AML-193 (cell line): ENCODE measurements around the gene CDC42SE1.

ENCODE experiments used
- DNase-seq, 2 experiments: peaks; one replicate each; lab custom pipeline; 2025; lab: John Stamatoyannopoulos, UW

The CDC42SE1 gene

DNA sequence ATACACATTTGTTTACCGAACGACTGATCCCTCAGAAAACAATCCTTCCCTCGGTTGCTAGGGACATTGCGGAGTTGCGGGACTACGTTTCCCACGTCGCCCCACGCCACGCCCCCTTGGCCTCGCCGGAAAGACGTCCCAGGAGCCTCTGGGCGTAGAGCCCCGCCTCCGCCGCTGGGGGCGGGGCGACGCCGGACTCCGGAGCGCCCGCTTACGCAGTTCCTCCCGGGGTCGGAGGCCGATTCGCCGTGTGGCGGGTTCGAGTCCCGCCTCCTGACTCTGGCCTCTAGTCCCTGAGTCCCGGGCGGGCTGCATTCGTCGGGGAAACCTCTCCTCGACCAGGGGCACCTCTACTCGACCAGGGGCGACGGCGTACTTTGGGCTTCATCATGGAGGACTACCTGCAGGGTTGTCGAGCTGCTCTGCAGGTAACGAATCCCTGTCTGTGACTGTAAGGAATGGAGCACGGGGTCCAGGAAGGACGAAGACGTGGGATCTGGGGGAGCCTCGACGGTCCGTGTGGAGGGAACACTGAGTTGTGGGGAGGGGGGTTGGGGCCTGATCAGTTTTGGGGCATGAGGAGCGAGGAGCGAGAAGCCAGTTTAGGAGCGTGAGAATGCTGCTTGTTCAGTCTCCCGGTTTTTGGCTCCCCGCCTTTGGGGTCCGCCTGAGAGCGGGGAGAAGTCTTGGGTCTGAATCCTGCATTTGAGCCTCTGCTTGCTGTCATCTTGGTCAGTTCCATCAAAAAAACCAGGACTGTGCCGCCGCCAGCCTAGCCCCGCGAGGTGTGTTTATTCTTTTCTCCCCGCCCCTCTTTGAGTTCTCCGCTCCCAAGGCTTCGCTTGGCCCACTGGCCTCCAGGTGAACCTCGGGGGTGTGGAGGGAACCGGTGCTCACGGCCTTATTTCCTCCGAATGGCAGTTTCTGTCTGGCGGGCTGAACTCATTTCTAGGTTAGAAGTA lies 50.9 kb downstream of the CDC42SE1 start, which contains the start of gene PRUNE1:
TSS of gene PRUNE1 (plus strand) at position 206 of the 962 bp plus-strand sequence. CDS start at position 390, 184 bp downstream.
- peak; percentile 86 to 90 for DNase-seq

DNA sequence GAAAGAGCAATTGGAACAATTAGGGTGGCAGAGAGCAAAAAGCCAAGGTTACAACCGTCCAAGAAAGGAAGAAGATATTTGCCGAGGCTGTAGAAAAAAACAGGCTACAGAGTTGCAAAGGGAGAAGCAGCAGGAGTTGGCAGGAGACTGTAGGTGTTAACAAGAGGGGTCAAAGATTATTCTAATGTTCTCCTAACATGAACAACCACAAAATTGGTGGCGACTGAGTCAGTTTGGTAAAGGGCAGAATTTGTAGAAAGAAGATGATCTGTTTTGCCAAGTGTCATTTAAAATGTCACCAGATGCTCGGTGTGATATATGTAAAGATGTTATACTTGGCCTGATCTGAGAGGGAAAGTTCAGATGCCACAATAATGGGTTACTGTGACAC lies 51.6 kb downstream of the CDC42SE1 start:
- DNase-seq = no peak

DNA sequence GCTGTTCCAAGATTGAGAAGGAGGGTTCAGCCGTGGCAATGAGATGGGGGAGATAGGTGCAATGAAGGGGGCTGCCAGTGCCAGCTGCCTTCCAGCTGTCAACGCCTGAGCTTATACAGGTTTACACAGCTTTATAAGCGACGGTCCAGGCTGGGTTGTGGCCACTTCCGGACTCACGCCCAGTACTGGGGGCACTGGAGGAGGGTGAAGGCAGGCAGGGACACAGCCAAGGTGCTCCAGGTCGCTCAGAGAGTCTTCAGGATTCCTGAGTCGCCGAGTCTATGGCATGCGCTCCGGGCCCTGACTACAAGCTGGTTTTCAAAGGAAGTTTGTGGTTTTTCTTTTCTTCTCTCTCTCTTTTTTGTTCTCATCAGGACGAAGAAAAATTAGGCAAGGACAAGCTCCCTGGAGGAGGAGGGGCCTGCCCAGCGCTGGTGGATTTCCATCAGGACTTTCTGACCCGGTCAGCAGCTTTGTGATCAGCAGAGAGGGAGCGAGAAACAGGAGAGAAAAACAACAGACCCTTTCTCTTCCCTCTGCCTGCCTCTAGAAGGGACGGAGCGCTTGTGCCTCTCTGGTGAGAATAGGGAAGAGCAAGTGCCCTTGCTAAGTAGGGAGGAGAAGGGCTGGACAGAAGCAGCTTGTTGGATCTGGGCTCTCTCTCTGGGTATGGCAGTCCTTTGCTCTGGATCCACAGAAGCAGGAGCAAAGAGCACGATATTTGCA lies 52.9 kb downstream of the CDC42SE1 start, which contains the start of gene MINDY1:
TSS of gene MINDY1 (minus strand) at position 576 of the 726 bp plus-strand sequence. CDS start 4,285 bp downstream, outside the sequence.
- DNase-seq = peak; percentile 74 to 83

DNA sequence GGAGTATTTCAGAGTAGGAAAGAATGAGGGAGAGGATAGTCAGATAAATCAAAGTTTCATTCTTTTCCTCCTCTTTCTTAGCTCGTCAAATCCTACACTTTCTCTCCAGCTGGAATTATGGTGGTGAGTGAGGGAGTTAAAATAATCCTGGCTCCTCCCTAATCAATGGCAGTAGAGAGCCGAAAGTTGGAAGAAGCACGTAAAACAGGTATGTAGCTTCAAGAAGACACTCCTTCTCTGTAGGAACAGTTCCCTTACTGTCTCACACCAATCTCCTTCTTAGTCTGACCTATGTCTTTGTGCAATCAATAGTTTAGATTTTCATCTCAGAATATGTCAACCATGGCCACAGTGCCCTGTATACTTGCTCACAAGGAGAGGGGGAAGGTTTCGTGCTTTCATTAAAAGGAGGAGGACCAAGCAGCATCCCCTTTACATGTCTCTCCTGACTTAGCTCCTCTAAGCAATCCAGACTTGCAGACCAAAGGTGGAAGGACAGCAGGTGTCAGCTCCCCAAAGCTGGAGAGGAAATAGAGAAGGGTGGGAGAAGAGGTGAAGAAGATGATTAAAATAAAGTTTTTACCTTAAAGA lies 53.6 kb downstream of the CDC42SE1 start:
- DNase-seq = no peak

DNA sequence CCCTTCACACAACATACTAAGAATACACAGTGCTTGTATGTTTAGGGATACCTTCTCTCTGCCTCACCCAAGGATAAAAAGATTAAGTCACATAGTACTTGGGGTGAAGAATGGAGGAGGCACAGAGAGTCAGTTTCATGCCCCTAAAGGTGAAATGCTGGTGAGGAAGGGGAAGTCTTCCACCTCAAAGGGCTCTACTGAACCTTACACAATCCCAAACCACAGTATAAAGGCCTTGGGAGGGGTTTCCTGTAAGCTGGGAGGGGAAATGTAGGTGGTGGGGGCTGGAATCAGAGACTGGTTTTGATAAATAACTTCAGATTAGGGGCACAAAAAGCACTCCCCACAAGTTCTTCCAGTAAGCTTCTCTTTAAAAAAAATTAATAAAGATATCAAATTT lies 56.2 kb downstream of the CDC42SE1 start:
- DNase-seq = peak; percentile 59 to 60

DNA sequence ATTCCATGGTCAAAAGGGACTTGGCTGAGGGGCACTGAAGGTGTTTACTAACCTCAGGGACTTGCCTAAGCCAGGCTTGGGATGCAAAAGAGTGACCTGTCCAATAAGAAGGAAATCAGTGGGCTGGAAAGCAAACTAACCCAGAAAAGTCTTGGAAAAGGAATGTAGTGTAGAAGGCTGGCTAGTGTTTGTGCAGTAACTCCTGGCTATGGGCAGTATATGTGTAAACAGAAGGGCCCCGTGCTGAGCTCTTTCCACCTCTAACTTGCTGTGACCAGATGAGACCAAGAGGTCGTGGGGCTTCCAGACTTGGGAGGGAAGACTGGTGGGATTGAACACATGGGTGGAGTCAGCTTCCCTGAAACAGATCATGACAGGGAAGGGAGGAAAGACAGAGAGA lies 56.8 kb downstream of the CDC42SE1 start:
- no peak for DNase-seq

DNA sequence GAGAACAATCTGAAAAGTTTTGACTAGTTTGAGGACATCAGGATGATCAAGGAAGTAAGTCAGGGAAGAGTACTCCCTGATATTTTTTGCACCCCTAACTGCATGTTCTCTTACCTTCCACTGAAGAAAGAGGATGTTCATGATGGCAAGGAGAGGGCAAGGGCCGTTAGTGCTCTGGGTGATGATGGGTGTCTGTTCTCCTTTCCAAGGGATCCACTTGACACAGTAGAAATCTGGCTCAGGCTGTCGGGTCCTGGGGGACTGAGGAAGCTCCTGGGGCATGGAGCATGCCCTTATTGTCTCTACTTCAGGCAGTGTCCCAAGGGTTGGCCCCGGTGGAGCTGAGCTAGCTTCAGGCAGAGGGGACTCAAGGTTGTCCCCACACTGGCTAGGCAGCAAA lies 57.4 kb downstream of the CDC42SE1 start:
- peak; percentile 8 to 53 for DNase-seq

DNA sequence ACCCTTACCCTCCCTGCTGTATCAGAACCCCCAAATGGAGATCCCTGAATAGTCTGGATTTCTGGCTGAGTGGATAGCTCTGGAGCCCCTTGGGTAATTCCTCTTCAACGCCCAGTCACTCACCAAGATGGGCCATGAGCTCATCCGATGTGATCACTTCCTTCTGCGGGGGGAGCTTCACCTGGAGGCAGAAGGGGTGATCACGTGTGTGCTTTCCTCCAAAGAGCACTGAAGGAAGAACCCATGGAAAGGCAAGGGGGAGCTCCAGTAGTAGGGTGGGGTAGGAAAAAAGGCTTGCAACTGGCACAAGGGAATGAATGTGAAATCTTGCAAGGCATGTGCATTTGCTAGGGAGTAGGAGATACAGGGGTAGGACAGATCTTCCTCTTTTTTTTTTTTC lies 57.8 kb downstream of the CDC42SE1 start:
- peak in 1 of 2 experiments; percentile 53 for DNase-seq
